HG03045 (cell line): ENCODE data around the gene CENPO.
"Not testable (repeated sequence)": the region's sequence is repeated elsewhere in the genome, so short reads cannot be mapped to it uniquely, and the experiment has no call there.

ENCODE experiments used
- ATAC-seq: cut with Tn5 transposase; IDR thresholded peaks from one replicate; pipeline ENCODE4 v1.9.1; 2021; ENCODE audit warnings: mild to moderate bottlenecking, moderate library complexity; ENCODE audit not compliant: unreplicated experiment

The CENPO gene

DNA sequence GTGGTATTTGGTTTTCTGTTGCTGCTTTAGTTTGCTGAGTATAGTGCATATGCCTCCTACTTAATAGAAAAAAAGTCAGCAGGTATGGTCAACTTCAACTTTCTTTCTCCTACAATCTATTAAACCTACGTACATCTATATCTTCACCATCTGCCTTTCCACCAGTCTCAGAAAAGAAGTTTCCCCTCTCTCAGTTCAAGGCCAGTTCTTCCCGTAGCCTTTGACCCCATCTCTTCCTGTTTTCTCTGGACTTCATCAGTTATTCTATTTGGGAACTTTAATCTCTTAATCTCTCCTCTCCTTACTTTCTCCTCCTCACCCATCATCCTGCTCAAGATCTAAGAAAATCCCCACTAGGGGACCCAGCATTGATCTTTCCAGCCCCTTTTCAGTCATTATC lies 5.7 kb upstream of the CENPO start:
- no peak for ATAC-seq

GRCh38 chr2:24788816-24789215 lies 4.4 kb upstream of the CENPO start:
- ATAC-seq = no peak

GRCh38 chr2:24791452-24791851 lies 1.8 kb upstream of the CENPO start:
- no peak for ATAC-seq

- ATAC-seq = no peak
Measured at GRCh38 chr2:24792542-24792873, 717 bp upstream of the CENPO start.

DNA sequence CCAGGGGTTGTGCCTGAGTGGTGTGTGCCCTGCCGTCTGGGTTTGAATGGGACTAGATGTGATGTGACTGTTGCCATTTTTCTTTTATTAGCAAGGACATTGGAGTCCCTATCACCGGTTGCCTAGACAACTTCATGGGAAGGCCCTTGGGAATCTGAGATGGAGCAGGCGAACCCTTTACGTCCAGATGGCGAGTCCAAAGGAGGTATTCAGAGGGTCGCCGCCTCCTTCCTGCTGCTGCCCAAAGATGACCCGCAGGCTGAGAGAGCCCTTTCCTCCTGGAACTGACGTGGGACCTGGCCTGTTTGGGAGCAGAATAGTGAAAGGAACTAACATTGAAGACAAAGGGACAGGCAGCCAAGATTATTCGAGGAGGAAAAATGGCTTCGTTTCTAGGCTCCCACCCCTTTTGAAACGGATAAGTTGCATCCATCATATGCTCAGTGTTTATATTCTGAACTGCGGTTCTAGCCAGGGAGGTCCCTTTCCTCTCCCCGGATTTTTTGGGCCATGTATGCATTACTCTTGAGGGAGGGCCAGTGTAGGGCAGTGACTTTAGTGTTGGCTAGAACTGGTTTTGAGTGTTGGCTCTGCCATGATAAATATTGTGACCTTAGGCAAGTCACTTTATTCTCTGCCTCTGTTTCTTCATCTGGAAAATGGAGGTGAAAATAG lies 673 bp downstream of the CENPO start:
- no peak for ATAC-seq

DNA sequence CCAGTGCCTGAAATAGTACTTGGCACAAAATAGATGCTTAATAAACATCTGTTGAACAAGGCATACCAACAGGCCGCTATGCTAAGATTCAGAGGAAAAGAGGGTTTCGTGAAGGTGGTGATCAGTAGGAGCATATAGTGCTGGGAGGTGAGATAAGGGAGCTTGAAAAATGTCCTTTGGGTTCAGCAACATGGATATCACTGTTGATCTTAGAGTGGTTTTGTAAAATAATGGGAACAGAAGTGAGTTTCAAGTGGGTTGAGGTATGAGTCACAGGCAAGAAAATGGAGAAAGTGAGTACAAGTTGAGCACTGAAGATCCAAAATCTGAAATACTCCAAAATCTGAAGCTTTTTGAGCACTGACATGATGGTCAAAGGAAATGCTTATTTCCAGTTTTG lies 4.4 kb downstream of the CENPO start:
- ATAC-seq = no peak

DNA sequence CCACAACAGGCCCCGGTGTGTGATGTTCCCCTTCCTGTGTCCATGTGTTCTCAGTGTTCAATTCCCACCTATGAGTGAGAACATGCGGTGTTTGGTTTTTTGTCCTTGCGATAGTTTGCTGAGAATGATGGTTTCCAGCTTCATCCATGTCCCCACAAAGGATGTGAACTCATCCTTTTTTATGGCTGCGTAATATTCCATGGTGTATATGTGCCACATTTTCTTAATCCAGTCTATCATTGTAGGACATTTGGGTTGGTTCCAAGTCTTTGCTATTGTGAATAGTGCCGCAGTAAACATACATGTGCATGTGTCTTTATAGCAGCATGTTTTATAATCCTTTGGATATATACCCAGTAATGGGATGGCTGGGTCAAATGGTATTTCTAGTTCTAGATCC lies 7.3 kb downstream of the CENPO start:
- not testable (repeated sequence) for ATAC-seq

GRCh38 chr2:24805811-24806660 lies 12.8 kb downstream of the CENPO start:
- ATAC-seq = not testable (repeated sequence)

GRCh38 chr2:24806661-24807036 lies 13.4 kb downstream of the CENPO start:
- no peak for ATAC-seq

- no peak for ATAC-seq
Measured at GRCh38 chr2:24809316-24810007, 16.2 kb downstream of the CENPO start.

- no peak for ATAC-seq
Measured at GRCh38 chr2:24813691-24814137, 20.5 kb downstream of the CENPO start.

DNA sequence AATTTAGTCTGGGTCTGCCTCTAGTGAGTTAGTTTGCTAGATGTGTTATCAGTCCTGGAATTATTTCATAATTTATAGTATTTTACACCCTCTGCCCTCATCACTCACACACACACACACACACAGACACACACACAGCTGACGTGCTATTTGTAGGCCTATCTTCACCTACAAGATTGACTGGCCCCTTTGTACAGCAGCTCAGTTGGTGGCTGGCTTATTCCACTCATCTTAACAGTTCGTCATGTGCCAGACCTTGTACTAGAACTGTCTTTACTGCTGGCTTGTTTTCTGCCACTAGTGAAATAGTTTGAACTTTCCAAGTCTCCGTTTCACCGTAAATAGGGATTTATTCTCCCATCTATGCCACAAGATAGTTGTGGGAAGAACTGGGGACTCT lies 21.3 kb downstream of the CENPO start:
- no peak for ATAC-seq

- ATAC-seq = no peak
Measured at GRCh38 chr2:24815171-24815570, 21.9 kb downstream of the CENPO start.

- no peak for ATAC-seq
Measured at GRCh38 chr2:24816404-24816803, 23.2 kb downstream of the CENPO start.

- no peak for ATAC-seq
Measured at GRCh38 chr2:24816884-24817283, 23.7 kb downstream of the CENPO start.

DNA sequence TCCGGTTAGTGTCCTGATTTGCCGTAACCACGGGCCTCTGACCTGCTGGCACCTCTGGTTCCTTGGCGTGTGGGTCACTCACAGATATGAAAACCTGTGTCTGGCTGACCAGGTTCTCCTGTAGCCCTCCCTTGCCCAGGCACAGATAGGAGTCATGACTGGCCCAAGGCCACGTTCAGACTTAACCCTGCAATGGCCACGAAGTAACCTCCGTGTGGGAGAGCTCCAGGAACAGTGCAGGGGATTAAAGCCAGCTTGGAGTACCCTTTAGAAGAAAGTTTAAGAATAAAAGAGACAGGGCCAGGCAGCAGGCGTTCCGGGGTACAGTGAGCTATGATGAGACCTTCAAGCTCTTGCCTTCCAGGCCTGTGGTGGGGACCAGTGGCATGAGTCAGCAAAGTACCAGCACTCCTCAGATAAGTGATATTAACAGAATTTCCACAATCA lies 25.5 kb downstream of the CENPO start:
- ATAC-seq = no peak

GRCh38 chr2:24819442-24820174 lies 26.4 kb downstream of the CENPO start:
- ATAC-seq = no peak

GRCh38 chr2:24820175-24820513 lies 26.9 kb downstream of the CENPO start:
- ATAC-seq = no peak

- ATAC-seq = no peak
Measured at GRCh38 chr2:24820598-24821432, 27.6 kb downstream of the CENPO start.

DNA sequence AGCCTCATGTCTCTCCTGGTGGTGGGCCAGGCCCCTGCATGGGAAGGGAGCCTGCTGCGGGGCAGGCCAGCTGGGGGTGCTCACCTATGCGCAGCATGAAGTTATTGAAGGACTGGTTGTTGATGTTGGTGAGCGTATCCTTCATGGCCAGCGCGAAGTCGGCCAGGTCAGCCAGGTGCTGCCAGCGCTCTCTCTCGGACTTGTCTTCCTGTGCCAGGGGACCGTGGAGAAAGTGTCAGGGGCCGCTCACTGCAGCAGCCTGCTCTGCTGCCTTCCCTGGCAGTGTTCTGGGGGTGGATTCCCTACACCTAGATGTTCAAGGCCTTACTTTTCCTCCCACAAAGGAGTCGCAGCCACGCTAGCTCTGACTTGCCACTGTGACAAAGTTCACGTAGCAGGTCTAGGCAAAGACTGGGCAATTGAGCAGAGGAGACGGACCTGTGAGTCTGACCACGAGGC lies 28.2 kb downstream of the CENPO start:
- no peak for ATAC-seq
